Ectodermal cell (in vitro differentiated cells): ENCODE data around the gene CHADL. TPM values are rescaled to one million over a fixed set of nuclear protein-coding genes. Genes with fewer than 3 reads are reported as not detected.

Experiments used
- H3K27ac ChIP-seq: 2 replicates; pipeline ENCODE4 v1.7.0; 2013; ENCODE audit warnings: mild to moderate bottlenecking, low read depth, low read length; ENCODE audit not compliant: insufficient read depth, poor library complexity, severe bottlenecking
- H3K27me3 ChIP-seq: 2 replicates; pipeline ENCODE4 v1.7.0; 2013; ENCODE audit warnings: mild to moderate bottlenecking, low read length; ENCODE audit not compliant: insufficient read depth, control insufficient read depth, poor library complexity, severe bottlenecking
- H3K36me3 ChIP-seq: one replicate; pipeline ENCODE4 v1.7.0; 2013; ENCODE audit warnings: low read length; ENCODE audit not compliant: control insufficient read depth, insufficient read depth
- H3K4me1 ChIP-seq: one replicate; pipeline ENCODE4 v1.7.0; 2013; ENCODE audit warnings: low read length; ENCODE audit not compliant: control insufficient read depth, insufficient read depth
- H3K4me3 ChIP-seq: 2 replicates; pipeline ENCODE4 v1.7.0; 2013; ENCODE audit warnings: low read depth, low read length, control low read depth; ENCODE audit not compliant: insufficient read depth
- H3K9me3 ChIP-seq: 2 replicates; pipeline ENCODE4 v1.7.0; 2013; ENCODE audit warnings: mild to moderate bottlenecking, low read length, moderate library complexity; ENCODE audit not compliant: control insufficient read depth
- WGBS, 2 experiments: methylation state at CpG; one replicate each; pipeline ENCODE4 v1.1.7; 2013; ENCODE audit warnings: missing lambda C conversion rate in 2 of 2; 5-methylcytosine and 5-hydroxymethylcytosine counted together
- polyA plus RNA-seq, 4 experiments: library from polyadenylated mRNA; stranded (reverse); fragments of 50-300 nt; gene quantifications; one replicate each; pipeline ENCODE4 v1.2.3, GENCODE V29; 2013

The CHADL gene, protein sequence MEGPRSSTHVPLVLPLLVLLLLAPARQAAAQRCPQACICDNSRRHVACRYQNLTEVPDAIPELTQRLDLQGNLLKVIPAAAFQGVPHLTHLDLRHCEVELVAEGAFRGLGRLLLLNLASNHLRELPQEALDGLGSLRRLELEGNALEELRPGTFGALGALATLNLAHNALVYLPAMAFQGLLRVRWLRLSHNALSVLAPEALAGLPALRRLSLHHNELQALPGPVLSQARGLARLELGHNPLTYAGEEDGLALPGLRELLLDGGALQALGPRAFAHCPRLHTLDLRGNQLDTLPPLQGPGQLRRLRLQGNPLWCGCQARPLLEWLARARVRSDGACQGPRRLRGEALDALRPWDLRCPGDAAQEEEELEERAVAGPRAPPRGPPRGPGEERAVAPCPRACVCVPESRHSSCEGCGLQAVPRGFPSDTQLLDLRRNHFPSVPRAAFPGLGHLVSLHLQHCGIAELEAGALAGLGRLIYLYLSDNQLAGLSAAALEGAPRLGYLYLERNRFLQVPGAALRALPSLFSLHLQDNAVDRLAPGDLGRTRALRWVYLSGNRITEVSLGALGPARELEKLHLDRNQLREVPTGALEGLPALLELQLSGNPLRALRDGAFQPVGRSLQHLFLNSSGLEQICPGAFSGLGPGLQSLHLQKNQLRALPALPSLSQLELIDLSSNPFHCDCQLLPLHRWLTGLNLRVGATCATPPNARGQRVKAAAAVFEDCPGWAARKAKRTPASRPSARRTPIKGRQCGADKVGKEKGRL
- 1.1 TPM for polyA plus RNA-seq (2013, experiment 1 of 4)
- polyA plus RNA-seq (2013, experiment 2 of 4), result 0.66 TPM
- polyA plus RNA-seq (2013, experiment 3 of 4), result 0.59 TPM
- polyA plus RNA-seq (2013, experiment 4 of 4), result 0.53 TPM

DNA sequence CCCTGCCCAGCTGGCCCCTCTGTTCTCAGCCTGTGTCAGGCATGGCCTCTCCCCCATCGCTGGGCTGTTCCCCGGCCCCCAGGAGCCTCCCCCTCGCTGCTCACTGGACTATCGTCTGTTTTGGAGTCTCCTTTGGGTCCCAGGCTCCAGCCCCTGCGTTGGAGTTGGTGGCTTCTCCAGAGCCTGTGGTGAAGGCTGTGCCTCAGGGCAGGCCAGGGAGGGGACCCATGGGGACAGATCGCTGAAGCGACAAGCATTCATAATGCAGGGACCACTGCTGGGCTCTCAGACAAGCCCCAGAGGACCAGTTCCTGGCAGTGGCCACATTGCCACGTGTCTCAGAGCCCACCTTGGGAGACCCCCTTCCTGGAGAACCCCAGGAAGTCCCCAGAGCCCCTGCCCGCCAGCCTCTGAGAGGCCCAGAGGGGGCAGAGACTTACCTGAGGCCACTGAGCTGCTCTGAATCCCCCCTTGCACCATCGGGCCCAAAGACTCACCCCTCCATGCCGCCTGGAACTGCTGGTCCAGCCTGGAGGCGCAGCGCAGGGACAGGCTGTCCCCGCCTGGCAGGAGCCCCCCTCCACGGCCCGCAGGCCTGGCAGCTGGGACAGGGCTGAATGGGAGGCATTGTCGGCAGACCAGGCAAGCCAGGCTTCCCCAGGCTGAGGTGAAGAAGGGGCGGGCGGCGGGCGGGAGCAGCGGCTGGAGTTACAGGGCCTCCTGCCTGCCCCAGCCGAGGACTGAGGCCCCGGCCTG is at the start of gene CHADL:
TSS of gene CHADL (minus strand) at position 555 of the 756 bp plus-strand sequence. CDS start at position 505, 50 bp downstream.
- no peaks in the 10 kb centered on the region for H3K36me3 ChIP-seq
- peaks cover 15% of the 10 kb centered on the region for H3K27me3 ChIP-seq
- no peak within 1 kb of the TSS for H3K27ac ChIP-seq
- no peaks in the 10 kb centered on the region for H3K9me3 ChIP-seq
- no peak within 1 kb of the TSS for H3K4me3 ChIP-seq
- WGBS, 2 experiments, result 68 to 70% methylated on average over 24 of the region's 24 CpGs
- H3K4me1 ChIP-seq, result peaks cover 7% of the 10 kb centered on the region

DNA sequence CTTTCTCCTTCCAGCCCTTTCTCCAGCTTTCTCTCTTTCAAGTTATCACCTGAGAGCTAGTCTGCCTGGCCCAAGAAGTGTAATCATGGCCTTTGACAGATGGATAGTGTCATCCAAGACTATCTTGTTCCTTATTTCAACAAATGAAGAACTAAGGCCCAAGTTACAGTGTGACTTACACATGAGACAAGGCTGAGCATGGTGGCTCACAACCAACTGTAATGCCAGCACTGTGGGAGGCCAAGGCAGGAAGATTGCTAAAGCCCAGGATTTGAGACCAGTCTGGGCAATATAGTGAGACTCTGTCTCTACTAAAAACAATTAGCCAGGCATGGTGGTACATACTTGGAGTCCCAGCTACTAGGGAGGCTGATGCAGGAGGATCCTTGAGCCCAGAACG is 48.9 kb upstream of the CHADL start:
- Histone ChIP-seq H3K9me3 (no peaks in the 10 kb centered on the region), H3K36me3 (no peaks in the 10 kb centered on the region), H3K4me3 (no peak overlapping the region), H3K4me1 (peaks cover 17% of the 10 kb centered on the region), H3K27ac (no peak overlapping the region), H3K27me3 (no peaks in the 10 kb centered on the region)
- 89% methylated on average over 1 of the region's 1 CpG for WGBS, 2 experiments

DNA sequence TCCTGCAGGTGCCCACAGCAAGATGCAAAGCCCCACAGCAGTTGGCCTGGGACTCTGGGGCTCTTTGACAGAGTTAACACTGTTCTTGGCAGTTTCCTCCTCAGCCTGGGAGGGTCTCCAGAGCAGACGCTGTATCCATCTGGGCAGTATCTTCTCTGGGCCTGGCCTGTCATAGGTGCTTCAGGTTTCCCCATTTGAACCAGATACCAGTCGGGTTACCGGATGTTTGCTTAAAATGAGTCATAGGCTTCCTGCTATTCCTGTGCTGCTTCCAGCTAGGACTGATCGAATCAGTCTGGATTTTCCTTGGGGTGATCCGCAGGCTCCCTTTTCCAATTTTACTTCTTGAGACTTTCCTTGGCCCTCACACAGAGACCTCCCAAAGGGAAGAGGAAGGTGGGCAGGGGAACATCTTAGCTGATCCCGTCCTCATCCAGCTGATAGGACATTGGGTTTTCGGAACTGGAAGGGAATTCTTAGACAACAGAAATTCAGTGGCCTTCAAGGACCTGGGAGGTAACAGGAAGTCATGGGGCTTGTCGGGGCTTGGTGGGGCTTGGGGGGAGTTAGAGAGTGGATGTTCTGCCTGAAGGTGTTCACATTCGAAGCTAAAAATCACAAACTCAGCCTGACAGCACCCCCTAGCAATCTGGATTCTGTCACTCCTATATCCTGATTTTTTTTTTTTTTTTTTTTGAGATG is 47.7 kb upstream of the CHADL start:
- Histone ChIP-seq H3K4me3 (no peak overlapping the region), H3K4me1 (peaks cover 21% of the 10 kb centered on the region), H3K9me3 (no peaks in the 10 kb centered on the region), H3K27ac (no peak overlapping the region), H3K36me3 (no peaks in the 10 kb centered on the region), H3K27me3 (no peaks in the 10 kb centered on the region)
- WGBS, 2 experiments, result 70 to 79% methylated on average over 8 to 9 of the region's 9 CpGs

DNA sequence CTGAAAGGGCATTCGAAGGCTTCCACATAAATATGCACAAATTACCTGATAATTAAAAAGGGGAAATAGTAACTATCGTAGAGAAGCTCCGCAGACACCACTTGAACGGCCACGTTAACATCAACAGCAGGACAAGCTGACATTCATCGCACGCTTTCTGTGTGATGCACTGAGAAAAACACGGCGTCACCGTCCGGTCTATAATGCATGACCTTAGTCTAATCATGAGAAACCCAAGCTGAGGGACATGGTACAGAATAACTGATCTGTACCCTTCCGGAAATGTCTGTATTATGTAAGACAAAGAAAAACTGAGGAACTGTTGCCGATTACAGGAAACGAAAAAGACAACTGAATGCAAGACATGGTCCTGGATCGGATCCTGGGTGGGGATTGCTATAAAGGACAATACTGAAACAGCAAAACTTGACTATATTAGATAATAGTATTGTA is 45.9 kb upstream of the CHADL start:
- Histone ChIP-seq H3K9me3 (no peaks in the 10 kb centered on the region), H3K27me3 (no peaks in the 10 kb centered on the region), H3K4me3 (peak overlapping the region; percentile 92), H3K36me3 (no peaks in the 10 kb centered on the region), H3K27ac (no peak overlapping the region), H3K4me1 (peaks cover 21% of the 10 kb centered on the region)
- 66 to 67% methylated on average over 15 of the region's 15 CpGs for WGBS, 2 experiments

GRCh38 chr22:41285820-41286638 is 45.3 kb upstream of the CHADL start, which contains the start of gene RANGAP1:
Gene RANGAP1, minus strand, starts transcription at chr22:41286187. Its CDS starts 5,143 bp downstream, at chr22:41281044.
- Histone ChIP-seq H3K27ac (peak within 1 kb of the TSS; percentile 87), H3K9me3 (no peaks in the 10 kb centered on the region), H3K27me3 (no peaks in the 10 kb centered on the region), H3K4me3 (peak within 1 kb of the TSS; percentile 92), H3K4me1 (peaks cover 19% of the 10 kb centered on the region), H3K36me3 (peaks cover 6% of the 10 kb centered on the region)
- 0% methylated on average over 77 of the region's 77 CpGs for WGBS, 2 experiments

- peaks cover 13% of the 10 kb centered on the region for H3K4me1 ChIP-seq
- H3K4me3 ChIP-seq, result peak overlapping the region; percentile 92
- no peaks in the 10 kb centered on the region for H3K9me3 ChIP-seq
- H3K27me3 ChIP-seq, result no peaks in the 10 kb centered on the region
- H3K36me3 ChIP-seq, result peaks cover 11% of the 10 kb centered on the region
- peak overlapping the region; percentile 87 for H3K27ac ChIP-seq
- 0 to 1% methylated on average over 30 of the region's 30 CpGs for whole genome bisulfite sequencing, 2 experiments
These were observed 44.7 kb upstream of the CHADL start for GRCh38 chr22:41285441-41285819.

GRCh38 chr22:41284465-41284864 is 43.7 kb upstream of the CHADL start:
- H3K4me3 ChIP-seq, result peak overlapping the region; percentile 92
- WGBS, 2 experiments, result 93 to 95% methylated on average over 10 of the region's 10 CpGs

GRCh38 chr22:41280854-41281253 is 40.1 kb upstream of the CHADL start:
- no peaks in the 10 kb centered on the region for H3K27me3 ChIP-seq
- WGBS, 2 experiments, result 90 to 99% methylated on average over 2 of the region's 2 CpGs
- H3K4me1 ChIP-seq, result peaks cover 9% of the 10 kb centered on the region
- no peak overlapping the region for H3K27ac ChIP-seq
- peaks cover 43% of the 10 kb centered on the region for H3K36me3 ChIP-seq
- no peaks in the 10 kb centered on the region for H3K9me3 ChIP-seq
- no peak overlapping the region for H3K4me3 ChIP-seq

More at GRCh38 chr22:41284465-41284864, 43.7 kb upstream of the CHADL start:
- no peak overlapping the region for H3K27ac ChIP-seq
- H3K36me3 ChIP-seq, result peaks cover 17% of the 10 kb centered on the region
- no peaks in the 10 kb centered on the region for H3K9me3 ChIP-seq
- H3K4me1 ChIP-seq, result peaks cover 9% of the 10 kb centered on the region
- H3K27me3 ChIP-seq, result no peaks in the 10 kb centered on the region

DNA sequence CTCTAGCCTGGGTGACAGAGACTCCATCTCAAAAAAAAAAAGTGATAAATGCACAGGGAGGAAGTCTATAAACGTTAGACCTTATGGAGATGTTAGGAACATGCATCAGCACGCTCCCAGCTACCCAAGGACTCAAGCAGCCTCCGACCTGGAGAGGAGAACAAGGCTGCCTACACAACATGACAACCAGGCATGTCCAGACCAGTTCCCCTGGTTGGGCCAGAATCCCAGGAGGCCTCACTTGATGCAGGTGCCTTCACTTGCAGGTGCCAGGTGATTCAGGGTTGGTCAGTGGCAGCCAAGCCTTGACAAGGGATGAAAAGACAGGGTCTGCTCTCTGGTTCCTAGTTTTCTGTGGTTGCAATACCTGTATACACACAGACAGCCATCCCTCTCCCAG is 39.3 kb upstream of the CHADL start:
- Histone ChIP-seq H3K36me3 (peaks cover 47% of the 10 kb centered on the region), H3K27me3 (no peaks in the 10 kb centered on the region), H3K27ac (no peak overlapping the region), H3K9me3 (no peaks in the 10 kb centered on the region), H3K4me3 (no peak overlapping the region), H3K4me1 (peaks cover 8% of the 10 kb centered on the region)
- WGBS, 2 experiments, result 95 to 96% methylated on average over 3 of the region's 3 CpGs
